GM18951 (cell line): ENCODE data around the gene TBC1D22A.

Experiments
- POLR2A ChIP-seq: IDR thresholded peaks from 4 replicates; pipeline ENCODE4 v1.6.1; 2011; ENCODE audit warnings: mild to moderate bottlenecking; ENCODE audit not compliant: insufficient read length, insufficient read depth; ENCODE audit errors: extremely low read depth
- in situ Hi-C: fragments of 300-500 bp; cut with MboI; formaldehyde crosslinking; loops from one replicate; pipeline ENCODE4 v1.12.0; 2022; ENCODE audit warnings: low sequenced_read_pairs, mixed read lengths, inconsistent platforms; ENCODE audit not compliant: unreplicated experiment

Gene TBC1D22A

GRCh38 chr22:46894851-46895640 lies 132.6 kb downstream of the TBC1D22A start:
- in situ Hi-C loops, result no loop called here

GRCh38 chr22:46895753-46896152 lies 133.3 kb downstream of the TBC1D22A start:
- no peak for TF ChIP-seq POLR2A
- in situ Hi-C loops, result no loop called here

More at GRCh38 chr22:46894851-46895640, 132.6 kb downstream of the TBC1D22A start:
- TF ChIP-seq POLR2A, result no peak

GRCh38 chr22:46896166-46896565 lies 133.7 kb downstream of the TBC1D22A start:
- TF ChIP-seq POLR2A, result no peak
- in situ Hi-C loops, result no loop called here

GRCh38 chr22:46896568-46897245 lies 134.3 kb downstream of the TBC1D22A start:
- in situ Hi-C loops, result no loop called here
- TF ChIP-seq POLR2A, result no peak

GRCh38 chr22:46897246-46897623 lies 134.8 kb downstream of the TBC1D22A start:
- TF ChIP-seq POLR2A, result no peak
- in situ Hi-C loops, result no loop called here

GRCh38 chr22:46900549-46900948 lies 138.1 kb downstream of the TBC1D22A start:
- in situ Hi-C loops, result no loop called here
- TF ChIP-seq POLR2A, result no peak

GRCh38 chr22:46902436-46902835 lies 140.0 kb downstream of the TBC1D22A start:
- in situ Hi-C loops, result no loop called here
- TF ChIP-seq POLR2A, result no peak

- TF ChIP-seq POLR2A, result no peak
- in situ Hi-C loops, result no loop called here
Measured at GRCh38 chr22:46902998-46903916, 140.8 kb downstream of the TBC1D22A start.

GRCh38 chr22:46905415-46905814 lies 143.0 kb downstream of the TBC1D22A start:
- TF ChIP-seq POLR2A, result no peak
- in situ Hi-C loops, result no loop called here

GRCh38 chr22:46905834-46906233 lies 143.4 kb downstream of the TBC1D22A start:
- TF ChIP-seq POLR2A, result no peak
- in situ Hi-C loops, result no loop called here

GRCh38 chr22:46906326-46907045 lies 144.0 kb downstream of the TBC1D22A start:
- in situ Hi-C loops, result no loop called here
- TF ChIP-seq POLR2A, result no peak
